H1 (cell line): ENCODE measurements around the gene ANKRD40. TPM values are rescaled to one million over a fixed set of nuclear protein-coding genes. Genes with fewer than 3 reads are reported as not detected.

Experiments used
- CTCF ChIA-PET: fragments of 300-600 bp; sonication (Branson Sonifier 250); formaldehyde crosslinking; loops from one replicate; lab custom pipeline; 2021; ENCODE audit not compliant: partially characterized antibody; lab: Charles Lee
- POLR2A ChIA-PET: fragments of 300-600 bp; sonication (Branson Sonifier 250); formaldehyde crosslinking; loops from one replicate; lab custom pipeline; 2021; ENCODE audit warnings: inconsistent platforms; ENCODE audit not compliant: partially characterized antibody; lab: Charles Lee
- DNase-seq, 2 experiments: peaks; one replicate each; pipeline versions ENCODE4 v3.0.0 to v3.0.0-alpha.2; 2010 to 2022; ENCODE audit warnings: low spot score in 2 of 2, low read depth in 1 of 2, mixed read lengths in 1 of 2
- FAIRE-seq: peaks from 2 replicates; lab custom pipeline; 2011; peaks lifted over from hg19 to GRCh38; lab: Jason Lieb, UNC
- H2AFZ ChIP-seq: 2 replicates; pipeline ENCODE4 v1.8.1; 2012; ENCODE audit warnings: low read length, inconsistent platforms
- H2AK5ac ChIP-seq: 2 replicates; pipeline ENCODE4 v1.6.1; 2013; ENCODE audit warnings: low read depth, low read length
- H2BK120ac ChIP-seq: replicated peaks from 2 replicates; pipeline ENCODE3; 2013; ENCODE audit warnings: low read depth, low read length, inconsistent platforms
- H2BK12ac ChIP-seq: 2 replicates; pipeline ENCODE4 v1.6.1; 2013; ENCODE audit warnings: low read depth, low read length
- H2BK15ac ChIP-seq: 2 replicates; pipeline ENCODE4 v1.6.1; 2013; ENCODE audit warnings: low read length
- H2BK20ac ChIP-seq: 2 replicates; pipeline ENCODE4 v1.6.1; 2013; ENCODE audit warnings: low read length
- H2BK5ac ChIP-seq: 2 replicates; pipeline ENCODE4 v1.6.1; 2013; ENCODE audit warnings: low read depth, low read length
- H3K14ac ChIP-seq: 2 replicates; pipeline ENCODE4 v1.6.1; 2013; ENCODE audit warnings: inconsistent platforms; ENCODE audit not compliant: insufficient read length
- H3K18ac ChIP-seq: 2 replicates; pipeline ENCODE4 v1.6.1; 2013; ENCODE audit warnings: low read length; ENCODE audit errors: extremely low read depth
- H3K23ac ChIP-seq: 2 replicates; pipeline ENCODE4 v1.6.1; 2013; ENCODE audit warnings: inconsistent platforms; ENCODE audit not compliant: insufficient read length
- H3K23me2 ChIP-seq: 2 replicates; pipeline ENCODE4 v1.6.1; 2013; ENCODE audit warnings: low read depth, low read length
- H3K27ac ChIP-seq: 2 replicates; pipeline ENCODE4 v1.6.1; 2011; ENCODE audit warnings: low read depth, low read length, inconsistent platforms
- H3K27me3 ChIP-seq, 4 experiments: replicated peaks in 1 of 4; 1 replicate in 1 of 4; 2 replicates in 3 of 4; pipeline versions ENCODE4 v1.6.1 to v1.8.1; 2011 to 2013; ENCODE audit warnings: low read length in 3 of 4, mild to moderate bottlenecking in 3 of 4, inconsistent platforms in 2 of 4, mixed read lengths in 2 of 4, moderate library complexity in 1 of 4; ENCODE audit not compliant: control insufficient read depth in 3 of 4, insufficient read depth in 3 of 4; ENCODE audit errors: extremely low read depth in 1 of 4
- H3K36me3 ChIP-seq, 4 experiments: 2 replicates each; pipeline versions ENCODE4 v1.6.1 to v1.8.1; 2011 to 2013; ENCODE audit warnings: mild to moderate bottlenecking in 4 of 4, low read length in 3 of 4, moderate library complexity in 2 of 4, control low read depth in 1 of 4, inconsistent platforms in 1 of 4; ENCODE audit not compliant: insufficient read depth in 4 of 4, control insufficient read depth in 2 of 4
- H3K4ac ChIP-seq: replicated peaks from 2 replicates; pipeline ENCODE3; 2013; ENCODE audit warnings: low read length, low read depth, mixed read lengths, inconsistent platforms; ENCODE audit not compliant: insufficient read length
- H3K4me1 ChIP-seq, 4 experiments: replicated peaks in 1 of 4; 1 replicate in 1 of 4; 2 replicates in 3 of 4; pipeline versions ENCODE4 v1.6.1 to v1.8.1; 2011 to 2013; ENCODE audit warnings: low read length in 3 of 4, inconsistent platforms in 2 of 4, mixed read lengths in 1 of 4; ENCODE audit not compliant: insufficient read depth in 4 of 4, control insufficient read depth in 3 of 4
- H3K4me2 ChIP-seq, 2 experiments: 2 replicates each; pipeline versions ENCODE4 v1.6.1 to v1.8.1; 2011 to 2013; ENCODE audit warnings: low read depth in 2 of 2, low read length in 2 of 2, control low read depth in 1 of 2, inconsistent platforms in 1 of 2, mild to moderate bottlenecking in 1 of 2; ENCODE audit not compliant: insufficient read depth in 1 of 2
- H3K4me3 ChIP-seq, 4 experiments: fragments of 200-600, 300-600 bp in 1 of 4; sonication (generic), shearing (Covaris generic), sonication (Bioruptor Twin) in 1 of 4; 2 replicates each; pipeline versions ENCODE4 v1.5.1 to v1.8.1; 2011 to 2016; ENCODE audit warnings: low read length in 4 of 4, low read depth in 3 of 4, control low read depth in 2 of 4, inconsistent platforms in 2 of 4, mild to moderate bottlenecking in 2 of 4, mixed read lengths in 1 of 4, moderate library complexity in 1 of 4; ENCODE audit not compliant: insufficient read depth in 2 of 4; ENCODE audit errors: extremely low read depth in 1 of 4
- H3K56ac ChIP-seq: replicated peaks from 2 replicates; pipeline ENCODE3; 2013; ENCODE audit warnings: low read depth, mild to moderate bottlenecking, mixed read lengths, low read length, inconsistent platforms; ENCODE audit not compliant: insufficient read length
- H3K79me1 ChIP-seq: 2 replicates; pipeline ENCODE4 v1.6.1; 2013; ENCODE audit warnings: low read depth, low read length, control low read depth
- H3K79me2 ChIP-seq, 2 experiments: 2 replicates each; pipeline versions ENCODE4 v1.6.1 to v1.8.1; 2012 to 2013; ENCODE audit warnings: low read length in 2 of 2, mild to moderate bottlenecking in 2 of 2, inconsistent platforms in 1 of 2; ENCODE audit not compliant: insufficient read depth in 2 of 2, control insufficient read depth in 1 of 2
- H3K9ac ChIP-seq, 4 experiments: replicated peaks in 1 of 4; 1 replicate in 1 of 4; 2 replicates in 3 of 4; pipeline versions ENCODE4 v1.6.1 to v1.8.1; 2011 to 2013; ENCODE audit warnings: low read depth in 3 of 4, low read length in 3 of 4, control low read depth in 2 of 4, mild to moderate bottlenecking in 2 of 4, moderate library complexity in 2 of 4, inconsistent platforms in 1 of 4; ENCODE audit errors: extremely low read depth in 1 of 4
- H3K9me3 ChIP-seq, 2 experiments: 2 replicates each; pipeline versions ENCODE4 v1.6.1 to v1.8.1; 2012 to 2013; ENCODE audit warnings: mild to moderate bottlenecking in 2 of 2, moderate library complexity in 2 of 2, control low read depth in 1 of 2, inconsistent platforms in 1 of 2, low read depth in 1 of 2, low read length in 1 of 2, mixed read lengths in 1 of 2; ENCODE audit not compliant: insufficient read depth in 2 of 2
- H4K20me1 ChIP-seq, 2 experiments: replicated peaks in 1 of 2; 2 replicates each; pipeline versions ENCODE3 to v1.8.1; 2011 to 2013; ENCODE audit warnings: inconsistent platforms in 2 of 2, low read length in 2 of 2, mild to moderate bottlenecking in 1 of 2; ENCODE audit not compliant: insufficient read depth in 2 of 2, control insufficient read depth in 1 of 2
- H4K5ac ChIP-seq: 2 replicates; pipeline ENCODE4 v1.6.1; 2013; ENCODE audit warnings: low read length, low read depth, mixed read lengths, inconsistent platforms; ENCODE audit not compliant: insufficient read length
- H4K8ac ChIP-seq: 2 replicates; pipeline ENCODE4 v1.8.0; 2013; ENCODE audit warnings: mild to moderate bottlenecking, moderate library complexity, low read length, inconsistent platforms; ENCODE audit not compliant: insufficient read depth; ENCODE audit errors: extremely low read depth
- H4K91ac ChIP-seq: replicated peaks from 2 replicates; pipeline ENCODE3; 2013; ENCODE audit warnings: low read length, mixed read lengths, inconsistent platforms; ENCODE audit not compliant: insufficient read length
- CEBPB ChIP-seq: IDR thresholded peaks from 2 replicates; pipeline ENCODE4 v1.6.1; 2012; ENCODE audit warnings: low read depth, low read length
- FOSL1 ChIP-seq: IDR thresholded peaks from 2 replicates; pipeline ENCODE4 v1.6.1; 2011; ENCODE audit warnings: mild to moderate bottlenecking, low read depth, low read length, moderate library complexity; ENCODE audit not compliant: insufficient read depth
- POU5F1 ChIP-seq: IDR thresholded peaks from 2 replicates; pipeline ENCODE4 v1.6.1; 2011; ENCODE audit warnings: low read depth, mild to moderate bottlenecking, low read length, moderate library complexity
- WGBS, 2 experiments: shearing (Covaris generic) in 1 of 2; methylation state at CpG; one replicate each; pipeline versions ENCODE4 v1.1.6 to v1.1.7; 2013 to 2015; ENCODE audit warnings: low lambda C conversion rate in 2 of 2, mixed read lengths in 2 of 2, inconsistent platforms in 1 of 2, low coverage in 1 of 2, missing lambda C conversion rate in 1 of 2; ENCODE audit not compliant: insufficient replicate concordance in 2 of 2, insufficient coverage in 1 of 2, insufficient read length in 1 of 2; ENCODE audit errors: extremely low coverage in 1 of 2, missing lambda C conversion rate in 1 of 2; 5-methylcytosine and 5-hydroxymethylcytosine counted together
- polyA plus RNA-seq, 7 experiments: library from polyadenylated mRNA; depleted of rRNA in 3 of 7; stranded (reverse) in 5 of 7; unstranded in 2 of 7; fragments of >200 nt in 5 of 7; fragments of 200-250 nt in 2 of 7; gene quantifications; 1 replicate in 5 of 7; 2 replicates in 1 of 7; 4 replicates in 1 of 7; pipeline versions ENCODE4 v1.2.1 to v1.2.3, GENCODE V29; 2011 to 2013; ENCODE audit warnings: missing spikeins in 2 of 7, mixed read lengths in 2 of 7
- total RNA-seq: library from RNA; stranded (reverse); fragmentation: NEBNext Ultra II Directional; extraction: Animal tissue kit (Norgen Biotek cat#: 25700); gene quantifications from 2 replicates; pipeline ENCODE4 v1.2.1, GENCODE V29; 2021

ANKRD40 gene
- total and polyA plus RNA-seq, 2 of the 8 experiments (the other 6 are each of a cell fraction or from before 2014, with no cell fraction given): 26.1 to 50.1 TPM

- no peak overlapping the region for H2BK15ac ChIP-seq
These were observed 29.8 kb downstream of the ANKRD40 start for GRCh38 chr17:50677851-50678375.

More at GRCh38 chr17:50677851-50678375, 29.8 kb downstream of the ANKRD40 start:
- Histone ChIP-seq H4K8ac (no peak overlapping the region), H4K91ac (no peak overlapping the region), H3K79me1 (no peaks in the 10 kb centered on the region), H4K5ac (no peak overlapping the region), H3K4me3 (no peak overlapping the region), H3K9me3 (no peaks in the 10 kb centered on the region), H2BK12ac (no peak overlapping the region), H2AK5ac (no peak overlapping the region), H3K4me1 (no peaks in the 10 kb centered on the region; a peak in 1 of 7 replicates), H3K23me2 (no peaks in the 10 kb centered on the region), H2BK20ac (no peak overlapping the region), H2AFZ (no peak overlapping the region), H3K4me2 (no peak overlapping the region), H2BK120ac (no peak overlapping the region), H3K79me2 (no peaks in the 10 kb centered on the region), H3K14ac (no peak overlapping the region), H3K9ac (no peak overlapping the region), H3K56ac (no peak overlapping the region), H2BK5ac (no peak overlapping the region), H3K36me3 (no peaks in the 10 kb centered on the region), H3K23ac (no peak overlapping the region), H3K4ac (no peak overlapping the region), H3K18ac (no peak overlapping the region)
- CTCF ChIA-PET: no interaction called here
- WGBS, 2 experiments: 89% methylated on average over 12 of the region's 12 CpGs; no CpG with 5 or more reads in 1 of the 2 experiments
- POLR2A ChIA-PET: no interaction called here
- no peak for DNase-seq
- no peak for TF ChIP-seq POU5F1
- TF ChIP-seq CEBPB: no peak
- TF ChIP-seq FOSL1: no peak
- TF ChIP-seq, all 59 proteins: peak for 0
- no peak for FAIRE-seq
- no peak overlapping the region for H3K27ac ChIP-seq
- H3K27me3 ChIP-seq: no peaks in the 10 kb centered on the region
- H4K20me1 ChIP-seq: no peaks in the 10 kb centered on the region
